GM23338 (cell line): ENCODE data around the gene NXPE2.

Experiments used
- CTCF ChIP-seq, 2 experiments: fragments of 200-600 bp in 1 of 2; sonication (generic) in 1 of 2; conservative IDR thresholded peaks; 2 replicates each; pipeline versions ENCODE4 v1.5.1 to v1.6.1; 2016 to 2017; ENCODE audit warnings: antibody characterized with exemption in 2 of 2, low read depth in 2 of 2, mild to moderate bottlenecking in 2 of 2, moderate library complexity in 1 of 2
- EZH2 ChIP-seq: fragments of 200-600 bp; sonication (generic); IDR thresholded peaks from one replicate; pipeline ENCODE4 v1.8.0; 2017; ENCODE audit warnings: antibody characterized with exemption, mild to moderate bottlenecking, low read depth; ENCODE audit not compliant: unreplicated experiment
- EZH2phosphoT487 ChIP-seq: fragments of 200-600 bp; sonication (generic); IDR thresholded peaks from one replicate; pipeline ENCODE4 v1.8.1; 2018; ENCODE audit warnings: antibody characterized with exemption; ENCODE audit not compliant: unreplicated experiment
- JUNB ChIP-seq: IDR thresholded peaks from one replicate; pipeline ENCODE4 v1.6.1; 2016; ENCODE audit warnings: antibody characterized with exemption; ENCODE audit not compliant: unreplicated experiment
- POLR2AphosphoS5 ChIP-seq: IDR thresholded peaks from 2 replicates; pipeline ENCODE4 v1.6.1; 2016; ENCODE audit warnings: antibody characterized with exemption, low read depth
- TF ChIP-seq, protein P1 (sequence below): IDR thresholded peaks from one replicate; pipeline ENCODE4 v1.6.1; 2018; ENCODE audit warnings: antibody characterized with exemption; ENCODE audit not compliant: unreplicated experiment

GRCh38 chr11:114746013-114746412 lies 67.7 kb downstream of the NXPE2 start:
- TF ChIP-seq CTCF (conservative IDR thresholded peaks at IDR 0.05; ENCODE audit: low read depth in 2 of 2), result no peak
- TF ChIP-seq EZH2phosphoT487, result no peak
- TF ChIP-seq JUNB, result no peak
- TF ChIP-seq EZH2, result no peak
- TF ChIP-seq POLR2AphosphoS5, result no peak
- TF ChIP-seq, protein P1, sequence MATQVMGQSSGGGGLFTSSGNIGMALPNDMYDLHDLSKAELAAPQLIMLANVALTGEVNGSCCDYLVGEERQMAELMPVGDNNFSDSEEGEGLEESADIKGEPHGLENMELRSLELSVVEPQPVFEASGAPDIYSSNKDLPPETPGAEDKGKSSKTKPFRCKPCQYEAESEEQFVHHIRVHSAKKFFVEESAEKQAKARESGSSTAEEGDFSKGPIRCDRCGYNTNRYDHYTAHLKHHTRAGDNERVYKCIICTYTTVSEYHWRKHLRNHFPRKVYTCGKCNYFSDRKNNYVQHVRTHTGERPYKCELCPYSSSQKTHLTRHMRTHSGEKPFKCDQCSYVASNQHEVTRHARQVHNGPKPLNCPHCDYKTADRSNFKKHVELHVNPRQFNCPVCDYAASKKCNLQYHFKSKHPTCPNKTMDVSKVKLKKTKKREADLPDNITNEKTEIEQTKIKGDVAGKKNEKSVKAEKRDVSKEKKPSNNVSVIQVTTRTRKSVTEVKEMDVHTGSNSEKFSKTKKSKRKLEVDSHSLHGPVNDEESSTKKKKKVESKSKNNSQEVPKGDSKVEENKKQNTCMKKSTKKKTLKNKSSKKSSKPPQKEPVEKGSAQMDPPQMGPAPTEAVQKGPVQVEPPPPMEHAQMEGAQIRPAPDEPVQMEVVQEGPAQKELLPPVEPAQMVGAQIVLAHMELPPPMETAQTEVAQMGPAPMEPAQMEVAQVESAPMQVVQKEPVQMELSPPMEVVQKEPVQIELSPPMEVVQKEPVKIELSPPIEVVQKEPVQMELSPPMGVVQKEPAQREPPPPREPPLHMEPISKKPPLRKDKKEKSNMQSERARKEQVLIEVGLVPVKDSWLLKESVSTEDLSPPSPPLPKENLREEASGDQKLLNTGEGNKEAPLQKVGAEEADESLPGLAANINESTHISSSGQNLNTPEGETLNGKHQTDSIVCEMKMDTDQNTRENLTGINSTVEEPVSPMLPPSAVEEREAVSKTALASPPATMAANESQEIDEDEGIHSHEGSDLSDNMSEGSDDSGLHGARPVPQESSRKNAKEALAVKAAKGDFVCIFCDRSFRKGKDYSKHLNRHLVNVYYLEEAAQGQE, result no peak
